GM12878 (cell line): ENCODE data around the gene TIMM29. TPM values are rescaled to one million over a fixed set of nuclear protein-coding genes. Genes with fewer than 3 reads are reported as not detected.

Source experiments
- ATAC-seq: fragments of 200-7000 bp; cut with Tn5 transposase; 3 replicates; pipeline ENCODE4 v1.9.1; 2020; ENCODE audit warnings: mild to moderate bottlenecking, moderate library complexity
- BruUV-seq: library from RNA; stranded (reverse); fragments of 400-500 nt; replicated peaks from 2 replicates; lab custom pipeline; 2021; lab: Mats Ljungman, UMichigan
- CTCF ChIA-PET: fragments of 300-600 bp; sonication (Branson Sonifier 250); formaldehyde crosslinking; extraction: SDS; loops from one replicate; lab custom pipeline; 2021; ENCODE audit warnings: inconsistent platforms; lab: Yijun Ruan, JAX
- POLR2A ChIA-PET: fragments of 350-600 bp; formaldehyde crosslinking; extraction: SDS; loops from one replicate; lab custom pipeline; 2021; ENCODE audit warnings: inconsistent platforms; lab: Charles Lee
- RAD21 ChIA-PET: fragments of 300-600 bp; sonication (Branson Sonifier 250); formaldehyde crosslinking; loops from one replicate; lab custom pipeline; 2023; ENCODE audit warnings: antibody characterized with exemption; ENCODE audit not compliant: unreplicated experiment; lab: Charles Lee
- SMC1A ChIA-PET: fragments of 300-600 bp; sonication (Branson Sonifier 250); formaldehyde crosslinking; loops from one replicate; lab custom pipeline; 2023; ENCODE audit not compliant: unreplicated experiment, uncharacterized antibody; lab: Charles Lee
- DNase-seq: peaks from one replicate; pipeline ENCODE4 v3.0.0-alpha.2; 2011; ENCODE audit warnings: low read depth, low spot score
- FAIRE-seq: peaks from 3 replicates; lab custom pipeline; 2011; peaks lifted over from hg19 to GRCh38; lab: Jason Lieb, UNC
- H2AFZ ChIP-seq: 2 replicates; pipeline ENCODE4 v1.6.0; 2011; ENCODE audit warnings: low read depth, low read length, control low read depth; ENCODE audit not compliant: control insufficient read depth
- H3K27ac ChIP-seq: 2 replicates; pipeline ENCODE4 v1.5.1; 2011; ENCODE audit warnings: control low read depth; ENCODE audit not compliant: control insufficient read depth, insufficient read depth
- H3K27me3 ChIP-seq, 2 experiments: replicated peaks in 1 of 2; 2 replicates each; pipeline versions ENCODE4 v1.6.0 to v1.6.1; 2011; ENCODE audit warnings: low read length in 1 of 2; ENCODE audit not compliant: control insufficient read depth in 2 of 2, insufficient read depth in 2 of 2
- H3K36me3 ChIP-seq, 2 experiments: 2 replicates each; pipeline ENCODE4 v1.5.1; 2011; ENCODE audit warnings: low read length in 1 of 2; ENCODE audit not compliant: control insufficient read depth in 2 of 2, insufficient read depth in 2 of 2
- H3K4me1 ChIP-seq: 2 replicates; pipeline ENCODE4 v1.6.1; 2011; ENCODE audit warnings: mild to moderate bottlenecking, low read length, moderate library complexity, mixed read lengths; ENCODE audit not compliant: control insufficient read depth, insufficient read depth
- H3K4me2 ChIP-seq: 2 replicates; pipeline ENCODE4 v1.6.0; 2011; ENCODE audit warnings: control low read depth; ENCODE audit not compliant: control insufficient read depth, insufficient read depth
- H3K4me3 ChIP-seq: fragments of 200-600 bp; sonication (generic); 2 replicates; pipeline ENCODE4 v1.5.1; 2016
- H3K79me2 ChIP-seq: 2 replicates; pipeline ENCODE4 v1.6.0; 2011; ENCODE audit warnings: low read length; ENCODE audit not compliant: control insufficient read depth, insufficient read depth
- H3K9ac ChIP-seq: 2 replicates; pipeline ENCODE4 v1.8.0; 2011; ENCODE audit warnings: low read length, control low read depth, mixed read lengths; ENCODE audit not compliant: control insufficient read depth, insufficient read depth
- H3K9me3 ChIP-seq: replicated peaks from 3 replicates; pipeline ENCODE4 v1.5.1; 2011; ENCODE audit warnings: mild to moderate bottlenecking, low read length; ENCODE audit not compliant: control insufficient read depth, insufficient read depth
- H4K20me1 ChIP-seq: 2 replicates; pipeline ENCODE4 v1.6.0; 2011; ENCODE audit not compliant: control insufficient read depth, insufficient read depth
- ASH2L ChIP-seq: fragments of 300-600, 200-600 bp; sonication (generic); IDR thresholded peaks from 2 replicates; pipeline ENCODE4 v1.6.1; 2017; ENCODE audit warnings: low read depth, mild to moderate bottlenecking, borderline replicate concordance
- BCL11A ChIP-seq: IDR thresholded peaks from 2 replicates; pipeline ENCODE4 v1.6.1; 2011; ENCODE audit warnings: low read depth, low read length
- HDGF ChIP-seq: fragments of 450-650 bp; IDR thresholded peaks from 2 replicates; pipeline ENCODE4 v1.6.1; 2016; ENCODE audit warnings: antibody characterized with exemption
- KAT2A ChIP-seq: conservative IDR thresholded peaks from 2 replicates; pipeline ENCODE4 v1.6.1; 2011; ENCODE audit warnings: low read depth, low read length; ENCODE audit not compliant: control insufficient read depth
- NRF1 ChIP-seq: conservative IDR thresholded peaks from 2 replicates; pipeline ENCODE4 v1.6.1; 2011; ENCODE audit warnings: mild to moderate bottlenecking, low read depth, low read length, improper control_type of control experiment
- POLR2A ChIP-seq: IDR thresholded peaks from 2 replicates; pipeline ENCODE4 v1.6.1; 2011; ENCODE audit warnings: low read depth, mild to moderate bottlenecking, low read length
- RAD21 ChIP-seq: IDR thresholded peaks from 2 replicates; pipeline ENCODE4 v1.6.1; 2011; ENCODE audit warnings: mild to moderate bottlenecking, low read depth, low read length, moderate library complexity; ENCODE audit not compliant: insufficient read depth
- RCOR1 ChIP-seq: conservative IDR thresholded peaks from 2 replicates; pipeline ENCODE4 v1.6.1; 2012; ENCODE audit warnings: low read depth, low read length, improper control_type of control experiment
- RFX5 ChIP-seq: IDR thresholded peaks from 2 replicates; pipeline ENCODE4 v1.6.1; 2011; ENCODE audit warnings: low read depth, low read length, improper control_type of control experiment
- SIN3A ChIP-seq: IDR thresholded peaks from 2 replicates; pipeline ENCODE4 v1.6.1; 2012; ENCODE audit warnings: low read depth, low read length, improper control_type of control experiment
- STAT1 ChIP-seq: fragments of 450-650 bp; conservative IDR thresholded peaks from 2 replicates; pipeline ENCODE4 v1.6.1; 2014; ENCODE audit warnings: antibody characterized with exemption, mild to moderate bottlenecking
- SUZ12 ChIP-seq: fragments of 200-600 bp; sonication (generic); IDR thresholded peaks from one replicate; pipeline ENCODE4 v1.6.1; 2018; ENCODE audit warnings: antibody characterized with exemption, mild to moderate bottlenecking; ENCODE audit not compliant: unreplicated experiment
- ZNF274 ChIP-seq: IDR thresholded peaks from one replicate; pipeline ENCODE4 v1.8.0; 2011; ENCODE audit not compliant: insufficient read length, insufficient read depth
- WGBS: methylation state at CpG from one replicate; pipeline ENCODE4 v1.1.6; 2016; ENCODE audit warnings: low lambda C conversion rate; ENCODE audit not compliant: insufficient replicate concordance, insufficient coverage; ENCODE audit errors: missing lambda C conversion rate; 5-methylcytosine and 5-hydroxymethylcytosine counted together
- in situ Hi-C: fragments of 300-500 bp; cut with MboI; formaldehyde crosslinking; loops from 9 replicates; pipeline ENCODE4 v1.14.3; 2018; ENCODE audit warnings: mixed read lengths
- intact Hi-C: fragments of 100-400 bp; cut with micrococcal nuclease; formaldehyde crosslinking; loops from one replicate; pipeline ENCODE4 v1.14.2; 2022; ENCODE audit not compliant: unreplicated experiment
- polyA plus RNA-seq, 11 experiments: library from polyadenylated mRNA; depleted of rRNA in 4 of 11; unstranded in 6 of 11; stranded (reverse) in 5 of 11; fragments of >200 nt; fragmentation: Nextera tagmentation in 4 of 11; fragmentation: Illumina TruSeq in 1 of 11; extraction: Ambion mirVana in 4 of 11; extraction: Trizol in 1 of 11; gene quantifications; 1 replicate in 1 of 11; 2 replicates in 10 of 11; pipeline versions ENCODE4 v1.2.1 to v1.2.3, GENCODE V29; 2011 to 2016; ENCODE audit warnings: inconsistent platforms in 2 of 11, missing spikeins in 2 of 11, low read depth in 1 of 11
- total RNA-seq, 4 experiments: library from RNA; depleted of rRNA in 3 of 4; stranded (reverse); fragments of >200 nt in 3 of 4; fragmentation: Illumina TruSeq in 1 of 4; extraction: Trizol in 1 of 4; gene quantifications; 2 replicates each; pipeline versions ENCODE4 v1.2.1 to v1.2.3, GENCODE V29; 2013 to 2021
- TF ChIP-seq, protein P1 (sequence below): IDR thresholded peaks from 2 replicates; pipeline ENCODE4 v1.6.1; 2012; ENCODE audit warnings: improper control_type of control experiment, low read depth, low read length; ENCODE audit not compliant: insufficient replicate concordance
- TF ChIP-seq, protein P2 (sequence below): fragments of 450-650 bp; IDR thresholded peaks from 2 replicates; pipeline ENCODE4 v1.6.1; 2016; ENCODE audit warnings: mild to moderate bottlenecking
- TF ChIP-seq, protein P3 (sequence below): IDR thresholded peaks from 2 replicates; pipeline ENCODE4 v1.6.1; 2012; ENCODE audit warnings: low read depth, low read length, improper control_type of control experiment
- TF ChIP-seq, protein P4 (sequence below): IDR thresholded peaks from 2 replicates; pipeline ENCODE4 v1.6.1; 2011; ENCODE audit warnings: borderline replicate concordance, low read depth, mild to moderate bottlenecking, moderate library complexity, mixed read lengths, low read length; ENCODE audit not compliant: insufficient read depth; ENCODE audit errors: extremely low read length

Gene TIMM29
- total and polyA plus RNA-seq, 10 of the 15 experiments (the other 5 are each of a cell fraction or from before 2014, with no cell fraction given), result 2.4 to 27.9 (median 13.5) TPM

DNA sequence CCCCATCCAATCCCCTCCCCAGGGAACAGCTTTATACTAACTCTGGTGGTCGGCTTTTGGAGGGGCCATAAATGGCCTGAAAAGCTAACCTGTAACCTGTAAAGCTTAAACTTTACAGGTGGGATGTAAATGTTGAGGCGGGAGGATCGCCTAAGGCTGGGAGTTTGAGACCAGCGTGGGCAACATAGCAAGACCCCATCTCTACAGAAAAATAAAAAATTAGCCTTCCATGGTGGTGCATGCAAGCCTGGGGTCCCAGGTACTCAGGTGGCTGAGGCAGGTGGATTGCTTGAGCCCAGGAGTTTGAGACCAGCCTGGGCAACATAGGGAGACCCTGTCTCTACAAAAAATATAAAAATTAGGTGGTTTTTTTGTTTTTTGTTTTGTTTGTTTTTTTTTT is 38.7 kb upstream of the TIMM29 start:
- Histone ChIP-seq H3K27ac (no peak overlapping the region), H3K79me2 (peaks cover 51% of the 10 kb centered on the region), H3K4me1 (peaks cover 20% of the 10 kb centered on the region), H3K9me3 (no peaks in the 10 kb centered on the region), H3K9ac (no peak overlapping the region), H3K4me3 (no peak overlapping the region), H4K20me1 (peaks cover 6% of the 10 kb centered on the region; the same call in 1 of the 2 replicates), H3K4me2 (no peak overlapping the region), H2AFZ (no peak overlapping the region), H3K27me3 (no peaks in the 10 kb centered on the region), H3K36me3 (peaks cover 0 to 12% of the 10 kb centered on the region in 2 experiments; a peak in 3 of 4 replicates)
- DNase-seq (no peak), FAIRE-seq (no peak), ATAC-seq (no peak)
- ChIA-PET POLR2A (interaction anchor here (1.2 kb wide), 1 partner anchor 13 kb away, joined by 4 read pairs; no protein-coding TSS in a partner anchor), RAD21 (interaction anchor here (0.6 to 1.6 kb wide), 2 partner anchors 27 to 193 kb away, joined by 3 to 5 read pairs; no protein-coding TSS in a partner anchor), CTCF (interaction anchor here (2.5 kb wide), 1 partner anchor 17 kb away, joined by 21 read pairs; no protein-coding TSS in a partner anchor), SMC1A (interaction anchor here (0.8 to 4.2 kb wide), 3 partner anchors 9 to 16 kb away, joined by 3 to 28 read pairs (median 13); no protein-coding TSS in a partner anchor)
- in situ Hi-C loops, result no loop called here
- 98% methylated on average over 4 of the region's 4 CpGs for WGBS
- intact Hi-C loops, result no loop called here
- BruUV-seq, result no TSS peak
- TF ChIP-seq SIN3A (no peak), RFX5 (no peak), SUZ12 (no peak), HDGF (no peak), ZNF274 (no peak), RCOR1 (no peak), STAT1 (no peak), KAT2A (no peak), POLR2A (no peak), NRF1 (no peak), BCL11A (no peak), RAD21 (no peak), ASH2L (no peak)
- TF ChIP-seq, protein P1, sequence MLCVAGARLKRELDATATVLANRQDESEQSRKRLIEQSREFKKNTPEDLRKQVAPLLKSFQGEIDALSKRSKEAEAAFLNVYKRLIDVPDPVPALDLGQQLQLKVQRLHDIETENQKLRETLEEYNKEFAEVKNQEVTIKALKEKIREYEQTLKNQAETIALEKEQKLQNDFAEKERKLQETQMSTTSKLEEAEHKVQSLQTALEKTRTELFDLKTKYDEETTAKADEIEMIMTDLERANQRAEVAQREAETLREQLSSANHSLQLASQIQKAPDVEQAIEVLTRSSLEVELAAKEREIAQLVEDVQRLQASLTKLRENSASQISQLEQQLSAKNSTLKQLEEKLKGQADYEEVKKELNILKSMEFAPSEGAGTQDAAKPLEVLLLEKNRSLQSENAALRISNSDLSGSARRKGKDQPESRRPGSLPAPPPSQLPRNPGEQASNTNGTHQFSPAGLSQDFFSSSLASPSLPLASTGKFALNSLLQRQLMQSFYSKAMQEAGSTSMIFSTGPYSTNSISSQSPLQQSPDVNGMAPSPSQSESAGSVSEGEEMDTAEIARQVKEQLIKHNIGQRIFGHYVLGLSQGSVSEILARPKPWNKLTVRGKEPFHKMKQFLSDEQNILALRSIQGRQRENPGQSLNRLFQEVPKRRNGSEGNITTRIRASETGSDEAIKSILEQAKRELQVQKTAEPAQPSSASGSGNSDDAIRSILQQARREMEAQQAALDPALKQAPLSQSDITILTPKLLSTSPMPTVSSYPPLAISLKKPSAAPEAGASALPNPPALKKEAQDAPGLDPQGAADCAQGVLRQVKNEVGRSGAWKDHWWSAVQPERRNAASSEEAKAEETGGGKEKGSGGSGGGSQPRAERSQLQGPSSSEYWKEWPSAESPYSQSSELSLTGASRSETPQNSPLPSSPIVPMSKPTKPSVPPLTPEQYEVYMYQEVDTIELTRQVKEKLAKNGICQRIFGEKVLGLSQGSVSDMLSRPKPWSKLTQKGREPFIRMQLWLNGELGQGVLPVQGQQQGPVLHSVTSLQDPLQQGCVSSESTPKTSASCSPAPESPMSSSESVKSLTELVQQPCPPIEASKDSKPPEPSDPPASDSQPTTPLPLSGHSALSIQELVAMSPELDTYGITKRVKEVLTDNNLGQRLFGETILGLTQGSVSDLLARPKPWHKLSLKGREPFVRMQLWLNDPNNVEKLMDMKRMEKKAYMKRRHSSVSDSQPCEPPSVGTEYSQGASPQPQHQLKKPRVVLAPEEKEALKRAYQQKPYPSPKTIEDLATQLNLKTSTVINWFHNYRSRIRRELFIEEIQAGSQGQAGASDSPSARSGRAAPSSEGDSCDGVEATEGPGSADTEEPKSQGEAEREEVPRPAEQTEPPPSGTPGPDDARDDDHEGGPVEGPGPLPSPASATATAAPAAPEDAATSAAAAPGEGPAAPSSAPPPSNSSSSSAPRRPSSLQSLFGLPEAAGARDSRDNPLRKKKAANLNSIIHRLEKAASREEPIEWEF, result no peak
- TF ChIP-seq, protein P2, sequence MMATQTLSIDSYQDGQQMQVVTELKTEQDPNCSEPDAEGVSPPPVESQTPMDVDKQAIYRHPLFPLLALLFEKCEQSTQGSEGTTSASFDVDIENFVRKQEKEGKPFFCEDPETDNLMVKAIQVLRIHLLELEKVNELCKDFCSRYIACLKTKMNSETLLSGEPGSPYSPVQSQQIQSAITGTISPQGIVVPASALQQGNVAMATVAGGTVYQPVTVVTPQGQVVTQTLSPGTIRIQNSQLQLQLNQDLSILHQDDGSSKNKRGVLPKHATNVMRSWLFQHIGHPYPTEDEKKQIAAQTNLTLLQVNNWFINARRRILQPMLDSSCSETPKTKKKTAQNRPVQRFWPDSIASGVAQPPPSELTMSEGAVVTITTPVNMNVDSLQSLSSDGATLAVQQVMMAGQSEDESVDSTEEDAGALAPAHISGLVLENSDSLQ, result no peak
- TF ChIP-seq, protein P3, sequence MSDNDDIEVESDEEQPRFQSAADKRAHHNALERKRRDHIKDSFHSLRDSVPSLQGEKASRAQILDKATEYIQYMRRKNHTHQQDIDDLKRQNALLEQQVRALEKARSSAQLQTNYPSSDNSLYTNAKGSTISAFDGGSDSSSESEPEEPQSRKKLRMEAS, result no peak
- TF ChIP-seq, protein P4, sequence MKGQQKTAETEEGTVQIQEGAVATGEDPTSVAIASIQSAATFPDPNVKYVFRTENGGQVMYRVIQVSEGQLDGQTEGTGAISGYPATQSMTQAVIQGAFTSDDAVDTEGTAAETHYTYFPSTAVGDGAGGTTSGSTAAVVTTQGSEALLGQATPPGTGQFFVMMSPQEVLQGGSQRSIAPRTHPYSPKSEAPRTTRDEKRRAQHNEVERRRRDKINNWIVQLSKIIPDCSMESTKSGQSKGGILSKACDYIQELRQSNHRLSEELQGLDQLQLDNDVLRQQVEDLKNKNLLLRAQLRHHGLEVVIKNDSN, result no peak
